Measurements from ENCODE around the gene GSDME. TPM values are rescaled to one million over a fixed set of nuclear protein-coding genes. Genes with fewer than 3 reads are reported as not detected.

Gene GSDME
- polyA plus RNA-seq, 1 of the 3 experiments (the other 2 are of a cell fraction) = 109 TPM

DNA sequence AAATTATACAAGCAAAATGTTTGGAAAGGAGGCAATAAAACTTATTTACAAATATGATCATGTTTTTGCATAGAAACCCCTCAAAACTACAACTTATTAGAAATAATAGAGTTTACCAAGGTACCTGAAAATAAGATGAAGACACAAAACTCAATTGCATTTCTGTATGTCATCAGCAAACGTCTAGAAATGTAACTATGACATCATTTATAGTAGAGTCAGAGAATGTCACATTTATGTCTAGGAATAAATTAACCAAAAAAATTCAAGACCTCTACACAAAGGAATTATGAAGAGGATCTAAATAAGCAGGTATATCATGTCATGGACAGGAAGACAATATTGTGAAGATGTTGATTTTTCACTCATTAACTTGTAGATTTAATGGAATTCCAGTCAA is 103.0 kb downstream of the GSDME start:
- H4K20me1 ChIP-seq (ENCODE audit: insufficient read depth) = no peaks in the 10 kb centered on the region
- H3K9me2 ChIP-seq = no peaks in the 10 kb centered on the region
- peaks cover 0 to 2% of the 10 kb centered on the region in 2 experiments; a peak in 1 of 4 replicates for H3K4me1 ChIP-seq (ENCODE audit: control insufficient read depth in 1 of 2, insufficient read depth in 2 of 2, low read depth in 1 of 2, low read length in 1 of 2)
- ChIA-PET CTCF (interaction anchor here (4.2 kb wide), 1 partner anchor 11 kb away, joined by 32 read pairs; no protein-coding TSS in a partner anchor), POLR2A (no interaction called here)
- H3K79me2 ChIP-seq (ENCODE audit: insufficient read depth) = no peaks in the 10 kb centered on the region
- H2AFZ ChIP-seq (ENCODE audit: low read depth) = no peak overlapping the region
- H3K9me3 ChIP-seq = peaks cover 3% of the 10 kb centered on the region; the same call in 1 of the 2 replicates
- no peak overlapping the region for H3K4me3 ChIP-seq (ENCODE audit: low read depth in 2 of 2, low read length in 1 of 2)
- H3K27ac ChIP-seq (ENCODE audit: low read depth in 2 of 2, low read length in 1 of 2) = no peak overlapping the region
- peaks cover 0 to 22% of the 10 kb centered on the region in 2 experiments for H3K36me3 ChIP-seq (replicated peaks in 1 of 2; ENCODE audit: control insufficient read depth in 1 of 2, insufficient read depth in 2 of 2, low read length in 1 of 2)
- no peak for DNase-seq
- no peak overlapping the region for H3K4me2 ChIP-seq
- no peaks in the 10 kb centered on the region for H3F3A ChIP-seq (replicated peaks; ENCODE audit: insufficient read depth)
- 88% methylated on average over 1 of the region's 1 CpG for WGBS (ENCODE audit: low lambda C conversion rate)
- no peaks in the 10 kb centered on the region for H3K27me3 ChIP-seq (ENCODE audit: insufficient read depth)
- no peak overlapping the region for H3K9ac ChIP-seq
- TF ChIP-seq, protein P1, sequence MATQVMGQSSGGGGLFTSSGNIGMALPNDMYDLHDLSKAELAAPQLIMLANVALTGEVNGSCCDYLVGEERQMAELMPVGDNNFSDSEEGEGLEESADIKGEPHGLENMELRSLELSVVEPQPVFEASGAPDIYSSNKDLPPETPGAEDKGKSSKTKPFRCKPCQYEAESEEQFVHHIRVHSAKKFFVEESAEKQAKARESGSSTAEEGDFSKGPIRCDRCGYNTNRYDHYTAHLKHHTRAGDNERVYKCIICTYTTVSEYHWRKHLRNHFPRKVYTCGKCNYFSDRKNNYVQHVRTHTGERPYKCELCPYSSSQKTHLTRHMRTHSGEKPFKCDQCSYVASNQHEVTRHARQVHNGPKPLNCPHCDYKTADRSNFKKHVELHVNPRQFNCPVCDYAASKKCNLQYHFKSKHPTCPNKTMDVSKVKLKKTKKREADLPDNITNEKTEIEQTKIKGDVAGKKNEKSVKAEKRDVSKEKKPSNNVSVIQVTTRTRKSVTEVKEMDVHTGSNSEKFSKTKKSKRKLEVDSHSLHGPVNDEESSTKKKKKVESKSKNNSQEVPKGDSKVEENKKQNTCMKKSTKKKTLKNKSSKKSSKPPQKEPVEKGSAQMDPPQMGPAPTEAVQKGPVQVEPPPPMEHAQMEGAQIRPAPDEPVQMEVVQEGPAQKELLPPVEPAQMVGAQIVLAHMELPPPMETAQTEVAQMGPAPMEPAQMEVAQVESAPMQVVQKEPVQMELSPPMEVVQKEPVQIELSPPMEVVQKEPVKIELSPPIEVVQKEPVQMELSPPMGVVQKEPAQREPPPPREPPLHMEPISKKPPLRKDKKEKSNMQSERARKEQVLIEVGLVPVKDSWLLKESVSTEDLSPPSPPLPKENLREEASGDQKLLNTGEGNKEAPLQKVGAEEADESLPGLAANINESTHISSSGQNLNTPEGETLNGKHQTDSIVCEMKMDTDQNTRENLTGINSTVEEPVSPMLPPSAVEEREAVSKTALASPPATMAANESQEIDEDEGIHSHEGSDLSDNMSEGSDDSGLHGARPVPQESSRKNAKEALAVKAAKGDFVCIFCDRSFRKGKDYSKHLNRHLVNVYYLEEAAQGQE (IDR thresholded peaks at IDR 0.05; ENCODE audit: low read depth, low read length) = no peak
- TF ChIP-seq, protein P2, sequence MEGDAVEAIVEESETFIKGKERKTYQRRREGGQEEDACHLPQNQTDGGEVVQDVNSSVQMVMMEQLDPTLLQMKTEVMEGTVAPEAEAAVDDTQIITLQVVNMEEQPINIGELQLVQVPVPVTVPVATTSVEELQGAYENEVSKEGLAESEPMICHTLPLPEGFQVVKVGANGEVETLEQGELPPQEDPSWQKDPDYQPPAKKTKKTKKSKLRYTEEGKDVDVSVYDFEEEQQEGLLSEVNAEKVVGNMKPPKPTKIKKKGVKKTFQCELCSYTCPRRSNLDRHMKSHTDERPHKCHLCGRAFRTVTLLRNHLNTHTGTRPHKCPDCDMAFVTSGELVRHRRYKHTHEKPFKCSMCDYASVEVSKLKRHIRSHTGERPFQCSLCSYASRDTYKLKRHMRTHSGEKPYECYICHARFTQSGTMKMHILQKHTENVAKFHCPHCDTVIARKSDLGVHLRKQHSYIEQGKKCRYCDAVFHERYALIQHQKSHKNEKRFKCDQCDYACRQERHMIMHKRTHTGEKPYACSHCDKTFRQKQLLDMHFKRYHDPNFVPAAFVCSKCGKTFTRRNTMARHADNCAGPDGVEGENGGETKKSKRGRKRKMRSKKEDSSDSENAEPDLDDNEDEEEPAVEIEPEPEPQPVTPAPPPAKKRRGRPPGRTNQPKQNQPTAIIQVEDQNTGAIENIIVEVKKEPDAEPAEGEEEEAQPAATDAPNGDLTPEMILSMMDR (IDR thresholded peaks at IDR 0.05) = no peak
- no peak for TF ChIP-seq SMC3 (IDR thresholded peaks at IDR 0.05; ENCODE audit: low read depth, low read length)
- no peak for TF ChIP-seq SIN3A (IDR thresholded peaks at IDR 0.05; ENCODE audit: borderline replicate concordance, low read depth, low read length)
- no peak for TF ChIP-seq JUND (IDR thresholded peaks at IDR 0.05)
- no peak for TF ChIP-seq NRF1 (IDR thresholded peaks at IDR 0.05; ENCODE audit: low read depth, low read length)
- TF ChIP-seq RAD21 (IDR thresholded peaks at IDR 0.05; ENCODE audit: low read length) = no peak
- no peak for TF ChIP-seq FOSL2 (IDR thresholded peaks at IDR 0.05; ENCODE audit: borderline replicate concordance, low read depth)
- no peak for TF ChIP-seq TCF12 (IDR thresholded peaks at IDR 0.05)
- TF ChIP-seq FOXM1 (IDR thresholded peaks at IDR 0.05; ENCODE audit: low read depth) = no peak
- TF ChIP-seq TEAD4 (IDR thresholded peaks at IDR 0.05; ENCODE audit: borderline replicate concordance, insufficient read depth) = no peak
- TF ChIP-seq EZH2phosphoT487 (IDR thresholded peaks at IDR 0.05; ENCODE audit: borderline replicate concordance, low read depth) = no peak
- TF ChIP-seq GABPA (IDR thresholded peaks at IDR 0.05; ENCODE audit: low read depth) = no peak
- TF ChIP-seq MXI1 (IDR thresholded peaks at IDR 0.05; ENCODE audit: low read depth, low read length) = no peak
- TF ChIP-seq RXRA (IDR thresholded peaks at IDR 0.05; ENCODE audit: borderline replicate concordance, low read depth) = no peak
- TF ChIP-seq, protein P3, sequence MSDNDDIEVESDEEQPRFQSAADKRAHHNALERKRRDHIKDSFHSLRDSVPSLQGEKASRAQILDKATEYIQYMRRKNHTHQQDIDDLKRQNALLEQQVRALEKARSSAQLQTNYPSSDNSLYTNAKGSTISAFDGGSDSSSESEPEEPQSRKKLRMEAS (IDR thresholded peaks at IDR 0.05; ENCODE audit: low read depth) = no peak
- TF ChIP-seq YY1 (IDR thresholded peaks at IDR 0.05; ENCODE audit: low read depth) = no peak
- TF ChIP-seq, protein P4, sequence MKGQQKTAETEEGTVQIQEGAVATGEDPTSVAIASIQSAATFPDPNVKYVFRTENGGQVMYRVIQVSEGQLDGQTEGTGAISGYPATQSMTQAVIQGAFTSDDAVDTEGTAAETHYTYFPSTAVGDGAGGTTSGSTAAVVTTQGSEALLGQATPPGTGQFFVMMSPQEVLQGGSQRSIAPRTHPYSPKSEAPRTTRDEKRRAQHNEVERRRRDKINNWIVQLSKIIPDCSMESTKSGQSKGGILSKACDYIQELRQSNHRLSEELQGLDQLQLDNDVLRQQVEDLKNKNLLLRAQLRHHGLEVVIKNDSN (IDR thresholded peaks at IDR 0.05; ENCODE audit: borderline replicate concordance, low read depth) = no peak
- TF ChIP-seq MEF2A (IDR thresholded peaks at IDR 0.05; ENCODE audit: borderline replicate concordance, low read depth) = no peak
- no peak for TF ChIP-seq NFIC (IDR thresholded peaks at IDR 0.05; ENCODE audit: borderline replicate concordance)
